ENCODE results near the gene TRIM54. TPM values are rescaled to one million over a fixed set of nuclear protein-coding genes. Genes with fewer than 3 reads are reported as not detected.

TRIM54 gene
- total and polyA plus RNA-seq, 8 donors: 0.13 to 0.87 (median 0.43) TPM; not detected in 4

DNA sequence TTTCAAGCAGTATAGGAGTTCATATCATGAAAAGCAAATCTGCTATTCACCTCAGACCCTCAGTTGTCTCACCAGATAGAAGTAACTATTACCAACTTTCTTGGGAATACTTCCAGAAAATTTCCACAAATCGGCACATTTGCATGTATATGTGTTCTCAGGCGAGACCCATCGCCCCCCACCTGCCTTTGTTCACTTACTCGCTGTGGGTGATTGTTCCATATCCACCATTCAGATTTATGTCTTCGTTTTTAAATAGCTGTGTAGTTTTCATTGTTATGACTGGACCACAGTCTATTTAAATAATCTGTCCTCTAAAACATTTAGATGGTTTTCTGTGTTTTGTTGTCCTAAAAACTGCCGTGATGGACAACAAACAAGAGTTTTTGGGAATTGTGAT is 3.3 kb downstream of the TRIM54 start:
- DNase-seq: no peak
- 69 to 85% (median 75%) methylated on average over 6 of the region's 6 CpGs for WGBS, 5 donors
- intact Hi-C loops (cut with DNase I; ENCODE audit: low total_unique reads): no loop called here
- Histone ChIP-seq H3K27me3 (peaks cover 0 to 75% (median 17%) of the 10 kb centered on the region in 3 donors), H3K9me3 (no peaks in the 10 kb centered on the region), H3K4me1 (no peaks in the 10 kb centered on the region), H3K27ac (no peak overlapping the region), H3K36me3 (no peaks in the 10 kb centered on the region), H3K4me3 (no peak overlapping the region)
- no peak for TF ChIP-seq POLR2A (IDR thresholded peaks at IDR 0.05)
- TF ChIP-seq CTCF (IDR thresholded peaks at IDR 0.05): no peak
- no peak for TF ChIP-seq POLR2AphosphoS5 (IDR thresholded peaks at IDR 0.05)
- TF ChIP-seq EP300 (IDR thresholded peaks at IDR 0.05): no peak

DNA sequence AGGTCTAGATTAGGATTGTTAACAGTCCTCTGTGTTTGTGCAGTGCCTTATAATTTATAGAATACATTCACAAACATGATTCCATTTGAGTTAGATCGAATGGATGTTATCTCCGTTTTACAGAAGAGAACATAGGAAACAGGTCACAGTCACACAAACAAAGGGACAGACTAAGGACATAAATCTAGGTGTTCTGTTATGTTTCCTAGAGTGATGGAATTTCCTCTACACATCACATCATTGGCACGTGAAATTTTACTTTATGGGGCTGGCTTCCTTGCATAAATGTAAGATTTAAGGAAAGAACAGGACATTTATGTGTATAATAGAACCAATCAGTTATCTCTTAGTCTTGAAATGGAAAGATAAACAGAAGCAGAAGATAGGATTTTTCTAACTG is 6.4 kb downstream of the TRIM54 start:
- no peak for DNase-seq
- no peaks in the 10 kb centered on the region for H3K9me3 ChIP-seq
- peaks cover 5 to 14% (median 8%) of the 10 kb centered on the region in 4 donors for H3K4me1 ChIP-seq
- intact Hi-C loops (cut with DNase I; ENCODE audit: low total_unique reads): no loop called here
- no peak overlapping the region for H3K27ac ChIP-seq
- no peak overlapping the region for H3K4me3 ChIP-seq
- no peak for TF ChIP-seq POLR2AphosphoS5 (IDR thresholded peaks at IDR 0.05)
- TF ChIP-seq EP300 (IDR thresholded peaks at IDR 0.05): no peak
- no peak for TF ChIP-seq POLR2A (IDR thresholded peaks at IDR 0.05)
- TF ChIP-seq CTCF (IDR thresholded peaks at IDR 0.05): no peak
- H3K27me3 ChIP-seq: peaks cover 0 to 71% (median 6%) of the 10 kb centered on the region in 3 donors
- no peaks in the 10 kb centered on the region for H3K36me3 ChIP-seq
- WGBS, 5 donors: 14 to 34% (median 25%) methylated on average over 3 of the region's 3 CpGs

- H3K4me3 ChIP-seq: no peak overlapping the region
- H3K4me1 ChIP-seq: peaks cover 7 to 21% (median 10%) of the 10 kb centered on the region in 4 donors
- no peak overlapping the region for H3K27ac ChIP-seq
- intact Hi-C loops (cut with DNase I; ENCODE audit: low total_unique reads): no loop called here
- TF ChIP-seq EP300 (IDR thresholded peaks at IDR 0.05) (no peak), POLR2AphosphoS5 (IDR thresholded peaks at IDR 0.05) (no peak), CTCF (IDR thresholded peaks at IDR 0.05) (no peak), POLR2A (IDR thresholded peaks at IDR 0.05) (no peak)
- H3K9me3 ChIP-seq: no peaks in the 10 kb centered on the region
- WGBS, 5 donors: 74 to 90% (median 81%) methylated on average over 5 of the region's 5 CpGs
- no peak for DNase-seq
- peaks cover 0 to 67% (median 6%) of the 10 kb centered on the region in 3 donors for H3K27me3 ChIP-seq
- no peaks in the 10 kb centered on the region for H3K36me3 ChIP-seq
Measured at GRCh38 chr2:27290549-27290948, 8.3 kb downstream of the TRIM54 start.

DNA sequence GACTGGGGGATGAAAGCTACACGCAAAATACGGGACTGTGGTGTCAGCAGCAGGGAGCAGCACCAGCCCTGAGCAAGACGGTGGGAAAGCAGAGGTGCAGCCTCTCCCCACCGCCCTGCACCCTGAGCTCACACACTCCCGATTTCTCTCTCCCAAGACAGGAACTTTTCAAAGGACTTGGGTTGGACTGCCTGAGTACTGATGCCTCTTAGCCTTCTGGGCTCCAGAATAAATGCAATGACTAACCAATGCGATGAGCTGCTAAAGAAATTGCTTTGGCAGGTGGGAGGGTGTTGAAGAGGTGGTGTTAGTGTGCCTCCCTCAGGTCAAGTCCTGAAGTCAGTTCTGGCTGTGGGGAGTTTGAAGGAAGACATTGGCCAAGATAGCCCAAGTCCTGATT is 9.6 kb downstream of the TRIM54 start:
- no peaks in the 10 kb centered on the region for H3K9me3 ChIP-seq
- intact Hi-C loops (cut with DNase I; ENCODE audit: low total_unique reads): no loop called here
- H3K27ac ChIP-seq: no peak overlapping the region
- 16 to 36% (median 26%) methylated on average over 5 to 6 of the region's 6 CpGs for WGBS, 5 donors
- no peak for DNase-seq
- H3K4me1 ChIP-seq: peaks cover 7 to 21% (median 10%) of the 10 kb centered on the region in 4 donors
- no peak for TF ChIP-seq CTCF (IDR thresholded peaks at IDR 0.05)
- TF ChIP-seq EP300 (IDR thresholded peaks at IDR 0.05): no peak
- no peak for TF ChIP-seq POLR2A (IDR thresholded peaks at IDR 0.05)
- TF ChIP-seq POLR2AphosphoS5 (IDR thresholded peaks at IDR 0.05): no peak
- peaks cover 0 to 71% (median 6%) of the 10 kb centered on the region in 3 donors for H3K27me3 ChIP-seq
- no peak overlapping the region for H3K4me3 ChIP-seq
- H3K36me3 ChIP-seq: no peaks in the 10 kb centered on the region

All from stomach (tissue), 9 donors.